Measurements from ENCODE around the gene GTF2H4.
"Not testable (repeated sequence)": the region's sequence is repeated elsewhere in the genome, so short reads cannot be mapped to it uniquely, and the experiment has no call there.

Gene GTF2H4

DNA sequence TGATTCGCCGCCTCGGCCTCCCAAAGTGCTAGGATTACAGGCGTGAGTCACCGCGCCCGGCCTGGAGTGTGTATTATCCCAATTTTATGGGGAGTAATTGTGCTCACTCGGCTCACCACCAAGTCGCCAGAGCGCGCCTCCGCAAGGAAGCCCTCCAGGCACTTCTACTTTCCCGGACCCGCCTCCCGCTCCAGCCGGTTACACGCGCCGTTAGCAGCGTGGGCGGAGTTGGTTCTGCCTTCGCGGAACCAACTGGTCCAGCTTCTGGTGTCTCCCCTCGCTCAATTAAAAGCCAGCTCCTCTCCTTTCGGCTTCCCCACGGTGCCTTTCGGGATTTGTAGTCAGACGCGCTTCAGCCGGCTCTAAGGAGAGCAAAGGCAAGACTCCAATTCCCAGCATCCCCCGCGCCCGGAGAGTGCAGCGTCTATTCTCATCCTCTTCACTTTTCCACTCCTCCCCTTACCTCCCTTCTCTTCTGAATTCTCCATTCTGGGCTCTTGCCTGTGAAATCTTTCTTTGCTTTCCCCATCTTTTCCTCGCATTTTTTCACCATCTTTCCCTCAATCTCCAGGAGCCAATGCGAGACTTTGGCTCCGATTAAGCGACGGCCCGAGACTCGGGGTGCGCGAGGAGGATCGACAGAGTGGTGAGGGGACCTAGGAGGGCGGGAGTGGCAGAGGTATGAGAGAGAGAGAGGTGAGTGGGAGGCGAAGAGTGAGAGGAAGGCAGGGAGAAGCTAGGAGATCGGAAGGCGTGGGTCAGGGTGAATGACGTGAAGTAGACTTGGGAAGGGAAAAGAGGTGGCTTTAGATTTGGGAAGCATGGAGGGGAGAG is at the start of gene GTF2H4:
Gene GTF2H4, plus strand, starts transcription at position 450 of the 834 bp plus-strand sequence.
- DNase-seq, result peak; percentile 98

GRCh38 chr6:30859726-30860125 is 48.3 kb upstream of the GTF2H4 start:
- DNase-seq, result not testable (repeated sequence)

DNA sequence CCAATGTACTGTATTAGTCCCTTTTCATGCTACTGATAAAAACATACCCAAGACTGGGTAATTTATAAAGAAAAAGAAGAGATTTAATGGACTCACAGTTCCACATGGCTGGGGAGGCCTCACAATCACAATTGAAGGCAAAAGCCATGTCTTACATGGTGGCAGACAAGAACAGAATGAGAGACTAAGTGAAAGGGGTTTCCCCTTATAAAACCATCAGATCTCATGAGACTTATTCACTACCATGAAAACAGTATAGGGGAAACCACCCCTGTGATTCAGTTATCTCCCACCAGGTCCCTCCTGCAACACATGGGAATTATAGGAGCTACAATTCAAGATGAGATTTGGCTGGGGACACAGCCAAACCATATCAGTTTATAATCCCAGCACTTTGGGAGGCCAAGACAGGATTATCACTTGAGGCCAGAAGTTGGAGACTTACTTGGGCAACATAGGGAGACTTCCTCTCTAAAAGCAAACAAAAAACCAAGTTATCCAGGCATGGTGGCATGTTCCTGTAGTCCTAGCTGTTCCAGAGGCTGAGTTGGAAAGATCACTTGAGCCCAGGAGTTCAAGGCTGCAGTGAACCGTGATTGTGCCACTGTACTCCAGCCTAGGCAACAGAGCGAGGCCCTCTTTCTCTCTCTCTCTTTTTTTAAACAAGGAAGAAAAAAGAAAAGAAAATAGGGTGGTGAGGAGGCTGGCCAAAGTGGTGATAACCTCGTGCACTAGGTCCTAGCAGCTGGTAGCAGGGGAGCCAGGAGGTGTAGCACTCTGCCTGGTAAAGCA is 46.6 kb upstream of the GTF2H4 start:
- no peak for DNase-seq

DNA sequence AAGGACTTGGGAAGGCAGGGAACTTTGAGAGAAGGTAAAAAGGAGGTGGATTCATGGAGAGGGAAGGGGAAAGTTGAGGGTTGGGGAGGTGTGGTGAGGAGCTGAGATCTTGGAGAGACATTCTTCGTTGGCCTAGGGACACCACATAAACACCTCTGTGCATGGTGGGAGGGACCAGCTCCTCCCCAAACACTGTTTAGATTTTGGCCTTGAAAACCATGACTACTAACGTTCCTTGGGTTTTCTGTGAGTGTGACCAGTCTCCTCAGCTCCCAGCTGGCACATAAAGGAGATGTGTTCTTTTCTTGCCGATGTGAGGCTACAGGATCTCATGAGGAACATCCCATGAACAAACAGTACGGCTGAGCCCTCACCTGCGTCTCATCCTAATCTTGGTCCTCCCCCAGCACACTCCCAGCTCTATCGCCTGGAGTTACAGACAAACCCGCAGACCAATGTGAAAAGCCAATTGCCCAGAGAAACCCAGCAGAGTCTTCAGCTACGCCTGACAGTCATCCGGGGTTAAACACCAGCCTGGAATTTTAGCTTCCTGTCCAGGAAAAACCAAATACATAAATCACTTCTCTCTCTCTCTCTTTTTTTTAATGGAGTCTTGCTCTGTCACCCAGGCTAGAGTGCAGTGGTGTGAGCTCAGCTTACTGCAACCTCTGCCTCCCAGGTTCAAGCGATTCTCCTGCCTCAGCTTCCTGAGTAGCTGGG is 45.7 kb upstream of the GTF2H4 start:
- no peak for DNase-seq

- no peak for DNase-seq
Observed at GRCh38 chr6:30864325-30864724, 43.7 kb upstream of the GTF2H4 start.

DNA sequence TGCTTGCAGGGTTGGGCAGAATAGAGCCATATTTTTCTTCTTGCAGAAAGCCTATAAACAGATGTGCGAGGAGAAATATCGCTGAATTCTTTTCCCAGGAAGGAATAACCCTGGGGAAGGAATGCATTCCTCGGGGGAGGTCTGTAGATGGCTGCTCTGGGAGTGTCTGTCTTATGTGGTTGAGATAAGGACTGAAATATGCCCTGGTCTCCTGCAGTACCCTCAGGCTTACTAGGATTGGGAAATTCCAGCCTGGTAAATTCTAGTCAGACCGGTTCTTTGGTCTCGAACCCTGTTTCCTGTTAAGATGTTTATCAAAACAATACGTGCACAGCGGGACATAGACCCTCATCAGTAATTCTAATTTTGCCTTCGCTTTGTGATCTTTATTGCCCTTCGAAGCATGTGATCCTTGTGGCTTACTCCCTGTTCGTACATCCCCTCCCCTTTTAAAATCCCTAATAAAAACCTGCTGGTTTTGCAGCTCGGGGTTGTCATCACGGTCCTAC is 38.7 kb upstream of the GTF2H4 start:
- not testable (repeated sequence) for DNase-seq

GRCh38 chr6:30870546-30870945 is 37.5 kb upstream of the GTF2H4 start:
- no peak for DNase-seq

- no peak for DNase-seq
Observed at GRCh38 chr6:30871592-30872183, 36.3 kb upstream of the GTF2H4 start.

DNA sequence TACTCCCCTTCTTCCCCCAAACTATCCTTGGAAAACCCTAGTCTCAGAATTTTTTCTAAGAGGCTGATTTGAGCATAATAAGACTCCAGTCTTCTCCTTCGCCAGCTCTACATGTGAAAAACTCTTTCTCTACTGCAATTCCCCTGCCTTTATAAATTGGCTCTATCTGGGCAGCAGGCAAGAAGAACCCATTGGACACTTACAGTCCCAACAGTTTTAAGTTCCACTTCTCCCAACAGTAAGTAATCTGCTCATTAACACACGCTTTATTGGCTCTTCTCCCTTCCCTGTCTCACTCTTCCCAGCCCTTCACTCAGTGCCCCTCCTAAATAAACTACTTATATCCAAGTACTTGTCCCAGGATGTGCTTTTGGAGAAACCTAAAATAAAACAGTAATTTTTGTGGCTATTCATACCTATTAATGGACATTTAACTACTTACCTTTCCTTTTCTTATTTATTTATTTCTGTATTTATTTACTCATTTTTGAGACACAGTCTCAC is 34.8 kb upstream of the GTF2H4 start:
- DNase-seq, result no peak

DNA sequence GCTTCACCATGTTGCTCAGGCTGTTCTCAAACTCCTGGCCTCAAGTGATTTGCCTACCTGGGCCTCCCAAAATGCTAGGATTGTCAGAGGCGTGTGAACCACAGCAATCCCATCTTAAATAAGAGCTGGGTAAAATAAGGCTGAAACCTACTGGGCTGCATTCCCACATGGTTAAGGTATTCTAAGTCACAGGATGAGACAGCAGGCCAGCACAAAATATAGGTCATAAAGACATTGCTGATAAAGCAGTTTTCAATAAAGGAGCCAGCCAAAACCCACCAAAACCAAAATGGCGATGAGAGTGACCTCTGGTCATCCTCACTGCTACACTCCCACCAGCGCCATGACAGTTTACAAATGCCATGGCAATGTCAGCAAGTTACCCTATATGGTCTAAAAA is 34.2 kb upstream of the GTF2H4 start:
- DNase-seq, result not testable (repeated sequence)

DNA sequence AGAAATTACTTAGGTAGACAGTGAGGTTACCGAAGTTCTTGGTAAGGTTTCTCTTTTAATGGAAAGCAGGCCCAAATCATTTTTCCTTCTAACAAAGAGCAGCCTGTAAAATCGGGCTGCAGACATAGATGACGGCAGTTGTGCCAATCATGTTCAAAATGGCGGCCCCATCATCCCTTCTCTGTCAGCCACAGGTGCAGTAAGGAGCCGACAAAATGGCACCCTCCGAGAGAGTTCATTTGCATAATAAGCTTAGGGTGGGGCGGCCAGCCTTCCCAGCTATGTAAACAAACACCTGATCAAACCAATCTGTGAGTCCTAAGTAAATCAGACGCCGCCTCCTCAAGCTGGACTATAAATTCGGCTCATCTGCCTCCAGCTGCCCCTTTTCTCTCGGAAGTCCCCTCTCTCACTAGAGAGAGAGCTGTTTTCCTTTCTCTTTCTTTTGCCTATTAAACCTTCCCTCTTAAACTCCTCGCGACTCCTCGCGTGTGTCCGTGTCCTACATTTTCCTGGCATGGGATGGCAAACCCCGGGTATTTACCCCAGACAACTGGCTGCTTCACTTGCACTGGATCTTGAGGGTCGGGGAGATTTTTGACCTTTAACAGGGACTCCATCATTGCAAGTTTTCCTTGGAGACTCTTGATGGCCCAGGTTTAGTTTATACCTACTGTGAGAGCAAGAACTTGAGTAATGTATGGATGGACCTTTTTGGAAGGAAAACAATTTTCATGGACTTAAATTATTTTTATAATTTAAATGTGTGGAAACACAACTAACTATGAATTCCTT is 32.6 kb upstream of the GTF2H4 start:
- peak; percentile 7 for DNase-seq

- no peak for DNase-seq
Observed at GRCh38 chr6:30876039-30876730, 31.8 kb upstream of the GTF2H4 start.

DNA sequence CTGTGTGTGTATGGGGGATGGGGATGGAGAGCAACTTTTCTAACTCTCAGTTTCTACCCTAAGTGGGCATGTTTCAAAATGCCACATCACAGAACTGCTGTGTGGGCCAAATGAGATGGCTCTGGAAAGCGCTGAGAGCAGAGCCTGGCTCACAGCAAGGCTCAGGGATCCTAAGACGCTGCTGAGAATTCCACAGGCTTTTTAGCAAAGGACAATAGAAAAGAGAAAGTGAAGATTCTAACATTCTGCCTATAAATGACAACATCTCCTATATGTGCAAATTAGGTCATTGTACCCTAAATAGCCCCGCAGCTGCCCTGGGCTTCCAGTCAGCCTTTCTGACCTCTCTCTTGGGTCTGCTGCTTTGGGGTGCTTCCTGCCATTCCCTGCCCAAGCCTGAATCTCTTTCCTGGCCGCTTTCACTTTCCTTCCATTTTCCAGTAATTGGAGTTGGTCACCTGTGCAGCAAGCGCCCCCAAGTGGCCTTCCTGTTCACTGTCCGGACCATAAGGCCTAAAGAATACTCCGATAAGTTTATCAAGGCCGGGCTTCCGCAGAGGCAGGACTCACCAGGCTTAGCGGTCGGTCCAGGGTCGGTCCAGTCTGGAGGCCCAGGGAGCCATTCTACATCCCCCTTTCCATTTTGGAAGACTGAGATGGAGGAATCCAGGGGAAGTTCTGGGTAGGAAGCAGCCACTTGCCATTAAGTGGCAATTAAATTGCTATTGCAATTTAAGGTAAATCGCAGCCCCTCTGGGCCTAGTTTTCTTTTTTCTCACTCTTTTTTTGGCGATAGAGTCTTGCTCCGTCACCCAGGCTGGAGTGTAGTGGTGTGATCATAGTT is 30.4 kb upstream of the GTF2H4 start:
- DNase-seq, result peak; percentile 86

- no peak for DNase-seq
Observed at GRCh38 chr6:30879684-30880427, 28.2 kb upstream of the GTF2H4 start.

DNA sequence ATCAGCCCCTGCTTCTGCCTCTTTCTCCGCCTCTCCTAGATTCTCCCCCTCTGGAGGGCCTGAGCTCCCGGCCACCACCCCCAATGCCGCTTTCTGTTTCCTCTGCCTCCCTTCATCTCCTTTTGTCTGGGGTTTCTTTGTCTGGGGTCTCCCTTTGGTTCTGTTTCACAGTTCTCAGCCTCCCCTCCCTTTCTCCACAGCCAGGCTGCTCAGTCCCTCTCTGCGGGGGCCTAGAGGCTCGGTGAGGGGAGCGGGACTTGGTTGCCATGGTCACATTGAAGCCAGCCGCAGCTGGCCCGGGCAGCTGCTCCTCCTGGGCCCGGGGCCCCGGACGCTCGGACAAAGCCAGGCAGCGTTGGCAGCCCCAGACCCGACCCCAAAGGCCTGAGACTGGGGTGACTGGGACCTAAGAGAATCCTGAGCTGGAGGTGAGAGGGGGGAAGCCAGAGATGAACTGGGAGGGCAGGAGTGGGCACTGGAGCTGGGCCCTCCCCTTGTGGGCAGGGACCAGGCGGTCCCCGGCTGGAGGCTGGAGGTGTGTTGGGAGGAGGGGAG is 27.2 kb upstream of the GTF2H4 start:
- DNase-seq, result no peak

DNA sequence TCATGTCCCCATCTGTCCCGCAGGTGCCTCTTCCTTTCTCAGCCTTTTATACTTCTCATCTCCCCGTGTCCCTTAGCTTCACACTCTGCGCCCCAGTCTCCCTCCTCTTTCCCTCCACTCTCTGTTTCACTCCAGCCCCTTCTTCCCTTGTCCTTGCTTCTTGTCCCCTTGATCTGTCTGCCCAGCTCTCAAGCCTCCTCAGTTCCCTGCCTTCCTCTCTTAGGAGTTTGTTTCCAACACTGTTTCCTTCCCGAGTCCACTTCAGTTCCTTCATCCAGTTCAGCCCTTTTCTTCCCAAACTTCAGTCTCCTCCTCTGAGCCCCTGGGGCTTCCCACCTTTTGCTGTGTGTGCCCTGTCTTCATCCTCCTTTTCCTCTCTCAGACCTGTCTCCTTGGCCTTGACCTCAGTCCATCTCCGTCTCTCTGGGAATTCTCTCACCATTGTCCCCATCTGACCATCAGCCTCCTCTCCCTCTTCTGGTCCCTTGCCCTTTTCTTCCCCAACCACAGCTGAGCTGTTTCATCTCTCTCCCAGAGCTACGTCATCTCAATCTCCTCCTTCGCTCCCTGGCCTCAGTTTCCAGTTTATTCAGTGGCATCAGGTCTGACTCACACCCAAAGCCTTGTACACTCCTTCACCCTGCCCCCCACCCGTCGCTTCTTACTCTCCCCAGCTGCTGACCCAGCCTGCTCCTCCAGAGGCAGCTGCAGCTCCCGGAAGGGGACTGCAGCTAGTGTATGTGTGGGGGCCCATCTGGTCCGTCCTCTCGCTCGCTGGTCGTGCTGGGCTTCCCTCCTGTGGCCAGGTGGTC is 26.4 kb upstream of the GTF2H4 start:
- no peak for DNase-seq

- DNase-seq, result no peak
Observed at GRCh38 chr6:30882204-30882758, 25.7 kb upstream of the GTF2H4 start.
